H1 (cell line): ENCODE measurements around the gene OR52M1. TPM values are rescaled to one million over a fixed set of nuclear protein-coding genes. Genes with fewer than 3 reads are reported as not detected.

Source experiments
- CTCF ChIA-PET: fragments of 300-600 bp; sonication (Branson Sonifier 250); formaldehyde crosslinking; loops from one replicate; lab custom pipeline; 2021; ENCODE audit not compliant: partially characterized antibody; lab: Charles Lee
- POLR2A ChIA-PET: fragments of 300-600 bp; sonication (Branson Sonifier 250); formaldehyde crosslinking; loops from one replicate; lab custom pipeline; 2021; ENCODE audit warnings: inconsistent platforms; ENCODE audit not compliant: partially characterized antibody; lab: Charles Lee
- DNase-seq, 2 experiments: peaks; one replicate each; pipeline versions ENCODE4 v3.0.0 to v3.0.0-alpha.2; 2010 to 2022; ENCODE audit warnings: low spot score in 2 of 2, low read depth in 1 of 2, mixed read lengths in 1 of 2
- FAIRE-seq: peaks from 2 replicates; lab custom pipeline; 2011; peaks lifted over from hg19 to GRCh38; lab: Jason Lieb, UNC
- H2AFZ ChIP-seq: 2 replicates; pipeline ENCODE4 v1.8.1; 2012; ENCODE audit warnings: low read length, inconsistent platforms
- H2AK5ac ChIP-seq: 2 replicates; pipeline ENCODE4 v1.6.1; 2013; ENCODE audit warnings: low read depth, low read length
- H2BK120ac ChIP-seq: replicated peaks from 2 replicates; pipeline ENCODE3; 2013; ENCODE audit warnings: low read depth, low read length, inconsistent platforms
- H2BK12ac ChIP-seq: 2 replicates; pipeline ENCODE4 v1.6.1; 2013; ENCODE audit warnings: low read depth, low read length
- H2BK15ac ChIP-seq: 2 replicates; pipeline ENCODE4 v1.6.1; 2013; ENCODE audit warnings: low read length
- H2BK20ac ChIP-seq: 2 replicates; pipeline ENCODE4 v1.6.1; 2013; ENCODE audit warnings: low read length
- H2BK5ac ChIP-seq: 2 replicates; pipeline ENCODE4 v1.6.1; 2013; ENCODE audit warnings: low read depth, low read length
- H3K14ac ChIP-seq: 2 replicates; pipeline ENCODE4 v1.6.1; 2013; ENCODE audit warnings: inconsistent platforms; ENCODE audit not compliant: insufficient read length
- H3K18ac ChIP-seq: 2 replicates; pipeline ENCODE4 v1.6.1; 2013; ENCODE audit warnings: low read length; ENCODE audit errors: extremely low read depth
- H3K23ac ChIP-seq: 2 replicates; pipeline ENCODE4 v1.6.1; 2013; ENCODE audit warnings: inconsistent platforms; ENCODE audit not compliant: insufficient read length
- H3K23me2 ChIP-seq: 2 replicates; pipeline ENCODE4 v1.6.1; 2013; ENCODE audit warnings: low read depth, low read length
- H3K27ac ChIP-seq: 2 replicates; pipeline ENCODE4 v1.6.1; 2011; ENCODE audit warnings: low read depth, low read length, inconsistent platforms
- H3K27me3 ChIP-seq, 4 experiments: replicated peaks in 1 of 4; 1 replicate in 1 of 4; 2 replicates in 3 of 4; pipeline versions ENCODE4 v1.6.1 to v1.8.1; 2011 to 2013; ENCODE audit warnings: low read length in 3 of 4, mild to moderate bottlenecking in 3 of 4, inconsistent platforms in 2 of 4, mixed read lengths in 2 of 4, moderate library complexity in 1 of 4; ENCODE audit not compliant: control insufficient read depth in 3 of 4, insufficient read depth in 3 of 4; ENCODE audit errors: extremely low read depth in 1 of 4
- H3K36me3 ChIP-seq, 4 experiments: 2 replicates each; pipeline versions ENCODE4 v1.6.1 to v1.8.1; 2011 to 2013; ENCODE audit warnings: mild to moderate bottlenecking in 4 of 4, low read length in 3 of 4, moderate library complexity in 2 of 4, control low read depth in 1 of 4, inconsistent platforms in 1 of 4; ENCODE audit not compliant: insufficient read depth in 4 of 4, control insufficient read depth in 2 of 4
- H3K4ac ChIP-seq: replicated peaks from 2 replicates; pipeline ENCODE3; 2013; ENCODE audit warnings: low read length, low read depth, mixed read lengths, inconsistent platforms; ENCODE audit not compliant: insufficient read length
- H3K4me1 ChIP-seq, 4 experiments: replicated peaks in 1 of 4; 1 replicate in 1 of 4; 2 replicates in 3 of 4; pipeline versions ENCODE4 v1.6.1 to v1.8.1; 2011 to 2013; ENCODE audit warnings: low read length in 3 of 4, inconsistent platforms in 2 of 4, mixed read lengths in 1 of 4; ENCODE audit not compliant: insufficient read depth in 4 of 4, control insufficient read depth in 3 of 4
- H3K4me2 ChIP-seq, 2 experiments: 2 replicates each; pipeline versions ENCODE4 v1.6.1 to v1.8.1; 2011 to 2013; ENCODE audit warnings: low read depth in 2 of 2, low read length in 2 of 2, control low read depth in 1 of 2, inconsistent platforms in 1 of 2, mild to moderate bottlenecking in 1 of 2; ENCODE audit not compliant: insufficient read depth in 1 of 2
- H3K4me3 ChIP-seq, 4 experiments: fragments of 200-600, 300-600 bp in 1 of 4; sonication (generic), shearing (Covaris generic), sonication (Bioruptor Twin) in 1 of 4; 2 replicates each; pipeline versions ENCODE4 v1.5.1 to v1.8.1; 2011 to 2016; ENCODE audit warnings: low read length in 4 of 4, low read depth in 3 of 4, control low read depth in 2 of 4, inconsistent platforms in 2 of 4, mild to moderate bottlenecking in 2 of 4, mixed read lengths in 1 of 4, moderate library complexity in 1 of 4; ENCODE audit not compliant: insufficient read depth in 2 of 4; ENCODE audit errors: extremely low read depth in 1 of 4
- H3K56ac ChIP-seq: replicated peaks from 2 replicates; pipeline ENCODE3; 2013; ENCODE audit warnings: low read depth, mild to moderate bottlenecking, mixed read lengths, low read length, inconsistent platforms; ENCODE audit not compliant: insufficient read length
- H3K79me1 ChIP-seq: 2 replicates; pipeline ENCODE4 v1.6.1; 2013; ENCODE audit warnings: low read depth, low read length, control low read depth
- H3K79me2 ChIP-seq, 2 experiments: 2 replicates each; pipeline versions ENCODE4 v1.6.1 to v1.8.1; 2012 to 2013; ENCODE audit warnings: low read length in 2 of 2, mild to moderate bottlenecking in 2 of 2, inconsistent platforms in 1 of 2; ENCODE audit not compliant: insufficient read depth in 2 of 2, control insufficient read depth in 1 of 2
- H3K9ac ChIP-seq, 4 experiments: replicated peaks in 1 of 4; 1 replicate in 1 of 4; 2 replicates in 3 of 4; pipeline versions ENCODE4 v1.6.1 to v1.8.1; 2011 to 2013; ENCODE audit warnings: low read depth in 3 of 4, low read length in 3 of 4, control low read depth in 2 of 4, mild to moderate bottlenecking in 2 of 4, moderate library complexity in 2 of 4, inconsistent platforms in 1 of 4; ENCODE audit errors: extremely low read depth in 1 of 4
- H3K9me3 ChIP-seq, 2 experiments: 2 replicates each; pipeline versions ENCODE4 v1.6.1 to v1.8.1; 2012 to 2013; ENCODE audit warnings: mild to moderate bottlenecking in 2 of 2, moderate library complexity in 2 of 2, control low read depth in 1 of 2, inconsistent platforms in 1 of 2, low read depth in 1 of 2, low read length in 1 of 2, mixed read lengths in 1 of 2; ENCODE audit not compliant: insufficient read depth in 2 of 2
- H4K20me1 ChIP-seq, 2 experiments: replicated peaks in 1 of 2; 2 replicates each; pipeline versions ENCODE3 to v1.8.1; 2011 to 2013; ENCODE audit warnings: inconsistent platforms in 2 of 2, low read length in 2 of 2, mild to moderate bottlenecking in 1 of 2; ENCODE audit not compliant: insufficient read depth in 2 of 2, control insufficient read depth in 1 of 2
- H4K5ac ChIP-seq: 2 replicates; pipeline ENCODE4 v1.6.1; 2013; ENCODE audit warnings: low read length, low read depth, mixed read lengths, inconsistent platforms; ENCODE audit not compliant: insufficient read length
- H4K8ac ChIP-seq: 2 replicates; pipeline ENCODE4 v1.8.0; 2013; ENCODE audit warnings: mild to moderate bottlenecking, moderate library complexity, low read length, inconsistent platforms; ENCODE audit not compliant: insufficient read depth; ENCODE audit errors: extremely low read depth
- H4K91ac ChIP-seq: replicated peaks from 2 replicates; pipeline ENCODE3; 2013; ENCODE audit warnings: low read length, mixed read lengths, inconsistent platforms; ENCODE audit not compliant: insufficient read length
- CEBPB ChIP-seq: IDR thresholded peaks from 2 replicates; pipeline ENCODE4 v1.6.1; 2012; ENCODE audit warnings: low read depth, low read length
- FOSL1 ChIP-seq: IDR thresholded peaks from 2 replicates; pipeline ENCODE4 v1.6.1; 2011; ENCODE audit warnings: mild to moderate bottlenecking, low read depth, low read length, moderate library complexity; ENCODE audit not compliant: insufficient read depth
- GABPA ChIP-seq: IDR thresholded peaks from 2 replicates; pipeline ENCODE4 v1.6.1; 2011; ENCODE audit warnings: mild to moderate bottlenecking, low read length, moderate library complexity, borderline replicate concordance; ENCODE audit not compliant: insufficient read depth
- KDM4A ChIP-seq: IDR thresholded peaks from one replicate; pipeline ENCODE4 v1.7.1; 2012; ENCODE audit warnings: low read depth, mild to moderate bottlenecking, moderate library complexity, low read length, inconsistent platforms; ENCODE audit not compliant: severe bottlenecking
- NANOG ChIP-seq: IDR thresholded peaks from 2 replicates; pipeline ENCODE4 v1.6.1; 2011; ENCODE audit warnings: low read length, low read depth, mild to moderate bottlenecking, inconsistent platforms; ENCODE audit not compliant: insufficient read depth, poor library complexity, severe bottlenecking
- PHF8 ChIP-seq: fragments of 200-600 bp; sonication (generic); conservative IDR thresholded peaks from 2 replicates; pipeline ENCODE4 v1.7.1; 2012; ENCODE audit warnings: low read depth, mild to moderate bottlenecking, inconsistent platforms, low read length, moderate library complexity
- POLR2A ChIP-seq, 2 experiments: IDR thresholded peaks; 1 replicate in 1 of 2; 2 replicates in 1 of 2; pipeline ENCODE4 v1.6.1; 2011; ENCODE audit warnings: low read depth in 2 of 2, low read length in 2 of 2, mild to moderate bottlenecking in 2 of 2; ENCODE audit errors: control extremely low read depth in 1 of 2
- POLR2AphosphoS5 ChIP-seq: IDR thresholded peaks from 2 replicates; pipeline ENCODE4 v1.6.1; 2011; ENCODE audit warnings: low read depth, low read length
- SP2 ChIP-seq: IDR thresholded peaks from 2 replicates; pipeline ENCODE4 v1.6.1; 2012; ENCODE audit warnings: mild to moderate bottlenecking, low read length, inconsistent platforms
- SP4 ChIP-seq: IDR thresholded peaks from 2 replicates; pipeline ENCODE4 v1.6.1; 2012; ENCODE audit warnings: low read length, inconsistent platforms
- WGBS, 2 experiments: shearing (Covaris generic) in 1 of 2; methylation state at CpG; one replicate each; pipeline versions ENCODE4 v1.1.6 to v1.1.7; 2013 to 2015; ENCODE audit warnings: low lambda C conversion rate in 2 of 2, mixed read lengths in 2 of 2, inconsistent platforms in 1 of 2, low coverage in 1 of 2, missing lambda C conversion rate in 1 of 2; ENCODE audit not compliant: insufficient replicate concordance in 2 of 2, insufficient coverage in 1 of 2, insufficient read length in 1 of 2; ENCODE audit errors: extremely low coverage in 1 of 2, missing lambda C conversion rate in 1 of 2; 5-methylcytosine and 5-hydroxymethylcytosine counted together
- polyA plus RNA-seq, 7 experiments: library from polyadenylated mRNA; depleted of rRNA in 3 of 7; stranded (reverse) in 5 of 7; unstranded in 2 of 7; fragments of >200 nt in 5 of 7; fragments of 200-250 nt in 2 of 7; gene quantifications; 1 replicate in 5 of 7; 2 replicates in 1 of 7; 4 replicates in 1 of 7; pipeline versions ENCODE4 v1.2.1 to v1.2.3, GENCODE V29; 2011 to 2013; ENCODE audit warnings: missing spikeins in 2 of 7, mixed read lengths in 2 of 7
- total RNA-seq: library from RNA; stranded (reverse); fragmentation: NEBNext Ultra II Directional; extraction: Animal tissue kit (Norgen Biotek cat#: 25700); gene quantifications from 2 replicates; pipeline ENCODE4 v1.2.1, GENCODE V29; 2021
- TF ChIP-seq, protein P1 (sequence below): IDR thresholded peaks from 2 replicates; pipeline ENCODE4 v1.6.1; 2012; ENCODE audit warnings: low read length, inconsistent platforms
- TF ChIP-seq, protein P2 (sequence below): IDR thresholded peaks from 2 replicates; pipeline ENCODE4 v1.6.1; 2012; ENCODE audit warnings: inconsistent platforms

Gene OR52M1
- total and polyA plus RNA-seq, 2 of the 8 experiments (the other 6 are each of a cell fraction or from before 2014, with no cell fraction given): not detected

DNA sequence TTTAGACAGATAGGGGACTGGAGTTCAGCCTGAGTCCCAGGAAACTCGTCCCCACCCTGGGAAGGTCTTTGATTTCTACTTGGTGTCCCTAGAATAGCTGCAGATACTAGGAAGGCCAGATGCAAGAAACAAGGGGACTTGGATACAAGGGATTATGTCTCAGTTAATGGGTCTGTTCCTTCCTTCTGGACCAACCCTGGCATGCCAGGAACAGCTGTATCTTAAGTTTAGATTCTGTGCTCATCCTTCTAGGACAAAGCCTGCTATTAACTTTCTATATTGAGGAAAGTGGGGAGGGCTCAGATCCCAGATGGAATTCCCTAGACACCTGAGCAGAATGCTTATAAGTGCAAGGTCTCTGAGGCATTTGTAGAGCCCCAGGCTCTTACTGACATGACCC is 3.9 kb upstream of the OR52M1 start:
- H3K56ac ChIP-seq: no peak overlapping the region
- H3K27me3 ChIP-seq: no peaks in the 10 kb centered on the region
- H3K23me2 ChIP-seq: no peaks in the 10 kb centered on the region
- H3K9me3 ChIP-seq: no peaks in the 10 kb centered on the region
- H3K4me1 ChIP-seq: no peaks in the 10 kb centered on the region
- DNase-seq (no peak), FAIRE-seq (no peak)
- POLR2A ChIA-PET: no interaction called here
- H3K18ac ChIP-seq: no peak overlapping the region
- no peak overlapping the region for H2BK15ac ChIP-seq
- WGBS, 2 experiments: 0% methylated on average over 1 of the region's 1 CpG; no CpG with 5 or more reads in 1 of the 2 experiments
- H3K4me3 ChIP-seq: no peak overlapping the region
- no peaks in the 10 kb centered on the region for H3K36me3 ChIP-seq
- H2BK120ac ChIP-seq: no peak overlapping the region
- no peak overlapping the region for H3K9ac ChIP-seq
- no peak overlapping the region for H3K4ac ChIP-seq
- H4K5ac ChIP-seq: no peak overlapping the region
- H2BK5ac ChIP-seq: no peak overlapping the region
- H4K91ac ChIP-seq: no peak overlapping the region
- no peaks in the 10 kb centered on the region for H3K79me1 ChIP-seq
- CTCF ChIA-PET: interaction anchor here (1.1 to 8.2 kb wide), 13 partner anchors 9 to 356 kb away, joined by 3 to 172 read pairs (median 9); partner anchors contain the start of gene TRIM68
- no peak overlapping the region for H2BK20ac ChIP-seq
- H2AFZ ChIP-seq: no peak overlapping the region
- H3K14ac ChIP-seq: no peak overlapping the region
- H3K23ac ChIP-seq: no peak overlapping the region
- no peak overlapping the region for H4K8ac ChIP-seq
- H4K20me1 ChIP-seq: no peaks in the 10 kb centered on the region
- H3K4me2 ChIP-seq: no peak overlapping the region
- H3K27ac ChIP-seq: no peak overlapping the region
- no peak overlapping the region for H2AK5ac ChIP-seq
- H2BK12ac ChIP-seq: no peak overlapping the region
- H3K79me2 ChIP-seq: no peaks in the 10 kb centered on the region
- no peak for TF ChIP-seq PHF8
- TF ChIP-seq POLR2AphosphoS5: no peak
- no peak for TF ChIP-seq GABPA
- TF ChIP-seq, protein P1, sequence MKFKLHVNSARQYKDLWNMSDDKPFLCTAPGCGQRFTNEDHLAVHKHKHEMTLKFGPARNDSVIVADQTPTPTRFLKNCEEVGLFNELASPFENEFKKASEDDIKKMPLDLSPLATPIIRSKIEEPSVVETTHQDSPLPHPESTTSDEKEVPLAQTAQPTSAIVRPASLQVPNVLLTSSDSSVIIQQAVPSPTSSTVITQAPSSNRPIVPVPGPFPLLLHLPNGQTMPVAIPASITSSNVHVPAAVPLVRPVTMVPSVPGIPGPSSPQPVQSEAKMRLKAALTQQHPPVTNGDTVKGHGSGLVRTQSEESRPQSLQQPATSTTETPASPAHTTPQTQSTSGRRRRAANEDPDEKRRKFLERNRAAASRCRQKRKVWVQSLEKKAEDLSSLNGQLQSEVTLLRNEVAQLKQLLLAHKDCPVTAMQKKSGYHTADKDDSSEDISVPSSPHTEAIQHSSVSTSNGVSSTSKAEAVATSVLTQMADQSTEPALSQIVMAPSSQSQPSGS: no peak
- TF ChIP-seq KDM4A: no peak
- no peak for TF ChIP-seq NANOG
- no peak for TF ChIP-seq POLR2A (IDR thresholded peaks at IDR 0.05; ENCODE audit: control extremely low read depth in 1 of 2, low read depth in 2 of 2, low read length in 2 of 2)
- TF ChIP-seq, protein P2, sequence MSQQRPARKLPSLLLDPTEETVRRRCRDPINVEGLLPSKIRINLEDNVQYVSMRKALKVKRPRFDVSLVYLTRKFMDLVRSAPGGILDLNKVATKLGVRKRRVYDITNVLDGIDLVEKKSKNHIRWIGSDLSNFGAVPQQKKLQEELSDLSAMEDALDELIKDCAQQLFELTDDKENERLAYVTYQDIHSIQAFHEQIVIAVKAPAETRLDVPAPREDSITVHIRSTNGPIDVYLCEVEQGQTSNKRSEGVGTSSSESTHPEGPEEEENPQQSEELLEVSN: no peak
- TF ChIP-seq FOSL1: no peak
- TF ChIP-seq SP4: no peak
- no peak for TF ChIP-seq CEBPB
- no peak for TF ChIP-seq SP2
